Progenitor cell of endocrine pancreas (in vitro differentiated cells): Measurements from ENCODE around the gene NSMCE1. TPM values are rescaled to one million over a fixed set of nuclear protein-coding genes. Genes with fewer than 3 reads are reported as not detected.

Source experiments
- DNase-seq: peaks from one replicate; pipeline ENCODE4 v3.0.0; 2021; ENCODE audit warnings: low spot score; ENCODE audit not compliant: unreplicated experiment
- H3K27ac Mint-ChIP-seq: 2 replicates; pipeline ENCODE4 v1.8.0; 2021; ENCODE audit warnings: mild to moderate bottlenecking, moderate library complexity, mixed read lengths
- H3K27me3 Mint-ChIP-seq: 2 replicates; pipeline ENCODE4 v1.8.0; 2021; ENCODE audit warnings: mixed read lengths
- H3K36me3 Mint-ChIP-seq: 2 replicates; pipeline ENCODE4 v1.8.0; 2022; ENCODE audit warnings: mixed read lengths; ENCODE audit not compliant: insufficient read depth
- H3K4me1 Mint-ChIP-seq: 2 replicates; pipeline ENCODE4 v1.8.0; 2021; ENCODE audit warnings: low read depth, mixed read lengths
- H3K4me3 Mint-ChIP-seq: 2 replicates; pipeline ENCODE4 v1.8.0; 2021; ENCODE audit warnings: low read depth, mild to moderate bottlenecking, moderate library complexity, mixed read lengths
- H3K9me3 Mint-ChIP-seq: 2 replicates; pipeline ENCODE4 v1.8.0; 2021; ENCODE audit warnings: low read depth, mixed read lengths
- total RNA-seq: library from RNA; stranded (reverse); gene quantifications from 2 replicates; pipeline ENCODE4 v1.2.1, GENCODE V29; 2021
- TF ChIP-seq, protein P1 (sequence below): fragments of 200-600 bp; sonication (generic); IDR thresholded peaks from one replicate; pipeline ENCODE4 v1.5.0; 2021; ENCODE audit warnings: antibody characterized with exemption, mild to moderate bottlenecking; ENCODE audit not compliant: unreplicated experiment

Gene NSMCE1
- total RNA-seq, 1 donor from 2014 or later: 26.2 TPM

DNA sequence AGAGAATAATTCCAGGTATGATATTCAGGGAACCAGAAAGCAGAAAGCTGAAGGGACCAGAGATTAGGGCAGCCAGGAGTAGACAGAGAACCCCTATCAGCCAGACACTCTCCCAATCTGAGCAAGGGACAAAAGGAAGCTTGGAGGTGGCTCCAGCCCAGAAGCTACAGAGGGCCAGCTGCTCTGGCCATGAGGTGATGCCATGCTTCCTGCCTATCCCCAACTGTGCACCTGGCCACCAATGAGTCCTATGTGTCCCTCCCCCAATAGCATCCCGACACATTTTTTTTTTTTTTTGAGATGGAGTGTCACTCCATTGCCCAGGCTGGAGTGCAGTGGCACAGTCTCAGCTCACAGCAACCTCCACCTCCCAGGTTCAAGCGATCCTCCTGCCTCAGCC, 30.0 kb downstream of the NSMCE1 start:
- no peaks in the 10 kb centered on the region for H3K9me3 Mint-ChIP-seq
- H3K27me3 Mint-ChIP-seq: peaks cover 5% of the 10 kb centered on the region
- peaks cover 7% of the 10 kb centered on the region for H3K4me1 Mint-ChIP-seq
- H3K4me3 Mint-ChIP-seq: no peak overlapping the region
- no peak for DNase-seq
- TF ChIP-seq, protein P1, sequence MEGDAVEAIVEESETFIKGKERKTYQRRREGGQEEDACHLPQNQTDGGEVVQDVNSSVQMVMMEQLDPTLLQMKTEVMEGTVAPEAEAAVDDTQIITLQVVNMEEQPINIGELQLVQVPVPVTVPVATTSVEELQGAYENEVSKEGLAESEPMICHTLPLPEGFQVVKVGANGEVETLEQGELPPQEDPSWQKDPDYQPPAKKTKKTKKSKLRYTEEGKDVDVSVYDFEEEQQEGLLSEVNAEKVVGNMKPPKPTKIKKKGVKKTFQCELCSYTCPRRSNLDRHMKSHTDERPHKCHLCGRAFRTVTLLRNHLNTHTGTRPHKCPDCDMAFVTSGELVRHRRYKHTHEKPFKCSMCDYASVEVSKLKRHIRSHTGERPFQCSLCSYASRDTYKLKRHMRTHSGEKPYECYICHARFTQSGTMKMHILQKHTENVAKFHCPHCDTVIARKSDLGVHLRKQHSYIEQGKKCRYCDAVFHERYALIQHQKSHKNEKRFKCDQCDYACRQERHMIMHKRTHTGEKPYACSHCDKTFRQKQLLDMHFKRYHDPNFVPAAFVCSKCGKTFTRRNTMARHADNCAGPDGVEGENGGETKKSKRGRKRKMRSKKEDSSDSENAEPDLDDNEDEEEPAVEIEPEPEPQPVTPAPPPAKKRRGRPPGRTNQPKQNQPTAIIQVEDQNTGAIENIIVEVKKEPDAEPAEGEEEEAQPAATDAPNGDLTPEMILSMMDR: no peak
- peaks cover 1% of the 10 kb centered on the region for H3K36me3 Mint-ChIP-seq
- no peak overlapping the region for H3K27ac Mint-ChIP-seq

- H3K9me3 Mint-ChIP-seq: no peaks in the 10 kb centered on the region
These were observed 30.5 kb downstream of the NSMCE1 start for GRCh38 chr16:27238016-27238587.

DNA sequence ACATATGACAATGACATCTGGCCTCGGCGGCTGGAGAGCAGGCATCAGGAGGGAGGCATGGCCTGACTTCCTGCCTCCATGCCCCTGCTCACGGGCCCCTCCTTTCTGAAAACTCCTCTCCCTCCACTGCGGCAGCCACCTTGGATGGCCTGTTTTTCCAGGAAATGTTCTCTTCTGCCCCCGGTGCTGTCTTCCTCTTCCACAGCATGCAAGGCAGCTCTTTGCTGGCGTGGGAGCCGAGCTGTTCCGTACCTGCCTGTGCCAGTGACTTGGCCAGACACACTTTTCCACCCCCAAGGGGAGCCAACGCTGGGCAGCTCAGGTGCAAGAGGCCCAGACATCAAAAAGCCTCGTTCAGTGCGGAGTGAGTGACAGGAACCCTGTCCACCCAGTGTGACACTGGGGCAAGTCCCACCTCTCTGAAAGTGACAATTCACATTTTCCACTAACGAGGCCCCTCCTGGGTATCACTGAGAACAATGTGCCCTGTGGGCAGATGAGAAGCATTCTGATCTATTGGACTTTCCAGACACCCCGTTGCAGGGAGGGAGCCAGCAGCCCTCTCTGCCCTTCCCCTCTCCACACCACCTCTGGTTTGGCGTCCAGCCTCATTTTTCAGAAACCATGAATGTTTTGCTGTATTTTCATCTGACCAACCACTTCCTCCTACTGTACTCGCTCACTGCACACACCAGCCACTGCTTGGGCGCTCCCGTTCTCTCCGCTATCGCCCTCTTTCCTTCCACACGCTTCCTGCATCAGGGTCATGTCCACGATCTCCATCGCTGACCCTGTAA, 31.2 kb downstream of the NSMCE1 start:
- Mint-ChIP-seq H3K4me1 (peaks cover 6% of the 10 kb centered on the region), H3K27me3 (peaks cover 5% of the 10 kb centered on the region), H3K36me3 (peaks cover 1% of the 10 kb centered on the region), H3K4me3 (no peak overlapping the region), H3K9me3 (no peaks in the 10 kb centered on the region), H3K27ac (no peak overlapping the region)
- TF ChIP-seq, protein P1: no peak
- DNase-seq: no peak

More at GRCh38 chr16:27238016-27238587, 30.5 kb downstream of the NSMCE1 start:
- DNase-seq: no peak
- H3K27me3 Mint-ChIP-seq: peaks cover 5% of the 10 kb centered on the region
- H3K27ac Mint-ChIP-seq: no peak overlapping the region
- peaks cover 5% of the 10 kb centered on the region for H3K4me1 Mint-ChIP-seq
- TF ChIP-seq, protein P1: no peak
- H3K4me3 Mint-ChIP-seq: no peak overlapping the region
- H3K36me3 Mint-ChIP-seq: peaks cover 1% of the 10 kb centered on the region

DNA sequence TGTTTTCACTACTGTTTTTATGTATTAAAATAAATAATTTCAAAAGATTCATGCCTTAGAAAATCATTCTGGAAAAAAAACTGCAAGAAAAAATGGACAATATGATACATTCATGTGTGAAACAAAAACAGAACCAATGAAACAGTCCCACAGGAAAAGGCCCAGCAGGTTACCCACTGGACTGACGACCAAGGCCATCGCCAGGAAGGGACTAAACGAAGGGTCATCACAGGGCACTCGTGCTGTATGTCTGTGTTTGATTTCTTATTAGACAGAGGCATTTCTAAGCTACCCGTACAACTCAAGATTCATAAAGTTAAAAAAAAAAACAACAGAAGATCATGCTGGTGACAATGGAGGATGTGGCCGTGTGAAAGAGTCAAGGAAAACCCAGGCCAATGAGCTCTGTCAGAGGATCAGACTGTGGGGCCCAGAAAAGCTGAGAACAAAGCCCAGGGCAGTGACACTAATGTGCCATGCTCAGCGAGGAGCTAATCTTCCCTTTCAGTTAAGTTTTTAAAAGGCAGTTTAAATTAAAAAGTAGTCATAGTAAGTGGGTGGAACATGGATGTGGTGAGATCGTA, 31.8 kb downstream of the NSMCE1 start:
- DNase-seq: no peak
- Mint-ChIP-seq H3K27ac (peak overlapping the region; percentile 87), H3K27me3 (peaks cover 5% of the 10 kb centered on the region), H3K9me3 (no peaks in the 10 kb centered on the region), H3K4me3 (no peak overlapping the region), H3K36me3 (peaks cover 1% of the 10 kb centered on the region), H3K4me1 (peaks cover 8% of the 10 kb centered on the region)
- TF ChIP-seq, protein P1: no peak

DNA sequence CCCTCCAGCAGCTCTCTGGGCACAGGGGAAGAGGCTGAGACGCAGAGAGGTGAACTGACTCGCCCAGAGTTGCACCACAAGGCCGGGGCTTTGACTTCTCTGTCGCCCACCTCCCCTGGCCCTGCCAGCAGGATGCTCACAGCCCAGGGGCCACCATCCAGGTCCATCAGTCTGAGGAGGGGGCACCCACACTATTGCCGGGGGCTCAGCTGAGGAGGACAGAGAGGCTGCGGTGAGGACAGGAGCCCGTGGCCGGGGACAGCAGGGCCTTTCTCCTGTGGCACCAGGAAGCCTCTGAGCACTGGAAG, 32.7 kb downstream of the NSMCE1 start:
- Mint-ChIP-seq H3K27me3 (peaks cover 5% of the 10 kb centered on the region), H3K4me3 (no peak overlapping the region), H3K4me1 (peaks cover 8% of the 10 kb centered on the region), H3K36me3 (peaks cover 1% of the 10 kb centered on the region), H3K9me3 (no peaks in the 10 kb centered on the region), H3K27ac (no peak overlapping the region)
- TF ChIP-seq, protein P1: no peak
- no peak for DNase-seq
